ENCODE results near the gene MYRIP. TPM values are rescaled to one million over a fixed set of nuclear protein-coding genes. Genes with fewer than 3 reads are reported as not detected.
"Not testable (repeated sequence)": the region's sequence is repeated elsewhere in the genome, so short reads cannot be mapped to it uniquely, and the experiment has no call there.

The MYRIP gene
- total RNA-seq, 3 donors from 2014 or later (not counting 1 experiment from before 2014, with no cell fraction given) = not detected

DNA sequence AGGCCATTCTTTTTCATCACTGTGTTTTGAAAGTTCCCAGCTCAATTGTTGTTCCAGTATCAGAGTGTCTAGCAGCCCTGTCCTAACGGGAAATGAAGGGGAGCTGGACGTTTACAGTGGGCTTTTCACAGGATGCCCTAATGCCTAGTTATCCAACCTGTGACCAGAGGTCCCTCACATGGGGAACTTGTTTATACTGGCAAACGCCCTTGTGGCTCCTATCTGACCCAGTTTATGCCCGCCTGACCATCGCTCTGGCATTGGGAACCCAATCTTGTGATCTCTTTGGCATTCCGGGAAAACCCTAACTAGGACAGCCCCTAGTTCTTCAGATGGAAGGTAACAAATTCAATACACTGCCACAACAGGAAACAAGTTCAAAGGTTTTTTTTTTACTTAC, 14.5 kb upstream of the MYRIP start:
- WGBS (ENCODE audit: insufficient coverage) = 76% methylated on average over 6 of the region's 6 CpGs

GRCh38 chr3:39801216-39801615, 8.2 kb upstream of the MYRIP start:
- no peak for TF ChIP-seq CTCF (IDR thresholded peaks at IDR 0.05)
- Mint-ChIP-seq H3K36me3 (peaks cover 6% of the 10 kb centered on the region), H3K4me3 (no peak overlapping the region), H3K27me3 (ENCODE audit: low read depth in 2 of 2) (peaks cover 5 to 9% of the 10 kb centered on the region in 2 donors), H3K9me3 (peaks cover 3% of the 10 kb centered on the region in 2 donors), H3K4me1 (no peaks in the 10 kb centered on the region), H3K27ac (no peak overlapping the region)
- Histone ChIP-seq H3K27ac (ENCODE audit: low read length) (no peak overlapping the region), H3K4me1 (ENCODE audit: control insufficient read depth, insufficient read depth, low read length) (no peaks in the 10 kb centered on the region), H3K4me3 (ENCODE audit: low read length) (no peak overlapping the region), H3K27me3 (ENCODE audit: control insufficient read depth, insufficient read depth, low read length) (peaks cover 2% of the 10 kb centered on the region), H3K9me3 (ENCODE audit: control insufficient read depth, insufficient read depth, low read length) (no peaks in the 10 kb centered on the region), H3K36me3 (ENCODE audit: control insufficient read depth, insufficient read depth, low read length) (no peaks in the 10 kb centered on the region)
- DNase-seq = no peak
- intact Hi-C loops (cut with micrococcal nuclease) = no loop called here
- no peak for ATAC-seq

More for the DNA sequence above, 14.5 kb upstream of the MYRIP start:
- H3K9me3 ChIP-seq (ENCODE audit: control insufficient read depth, insufficient read depth, low read length) = no peaks in the 10 kb centered on the region
- intact Hi-C loops (cut with micrococcal nuclease) = no loop called here
- DNase-seq (no peak), ATAC-seq (no peak)
- H3K4me3 Mint-ChIP-seq = no peak overlapping the region
- H3K27me3 Mint-ChIP-seq (ENCODE audit: low read depth in 2 of 2) = peaks cover 8 to 10% of the 10 kb centered on the region in 2 donors
- no peak overlapping the region for H3K27ac ChIP-seq (ENCODE audit: low read length)
- no peaks in the 10 kb centered on the region for H3K4me1 ChIP-seq (ENCODE audit: control insufficient read depth, insufficient read depth, low read length)
- H3K27me3 ChIP-seq (ENCODE audit: control insufficient read depth, insufficient read depth, low read length) = no peaks in the 10 kb centered on the region
- TF ChIP-seq CTCF (IDR thresholded peaks at IDR 0.05) = no peak
- no peak overlapping the region for H3K4me3 ChIP-seq (ENCODE audit: low read length)
- no peaks in the 10 kb centered on the region for H3K36me3 Mint-ChIP-seq
- no peak overlapping the region for H3K27ac Mint-ChIP-seq
- H3K4me1 Mint-ChIP-seq = no peaks in the 10 kb centered on the region
- H3K9me3 Mint-ChIP-seq = no peaks in the 10 kb centered on the region
- no peaks in the 10 kb centered on the region for H3K36me3 ChIP-seq (ENCODE audit: control insufficient read depth, insufficient read depth, low read length)

- intact Hi-C loops (cut with micrococcal nuclease); H3K4me3 ChIP-seq (ENCODE audit: low read length); H3K4me1 Mint-ChIP-seq; H3K9me3 Mint-ChIP-seq; H3K9me3 ChIP-seq (ENCODE audit: control insufficient read depth, insufficient read depth, low read length); DNase-seq; ATAC-seq; H3K27ac ChIP-seq (ENCODE audit: low read length); H3K27ac Mint-ChIP-seq; H3K36me3 Mint-ChIP-seq; H3K4me1 ChIP-seq (ENCODE audit: control insufficient read depth, insufficient read depth, low read length); H3K36me3 ChIP-seq (ENCODE audit: control insufficient read depth, insufficient read depth, low read length); H3K4me3 Mint-ChIP-seq; H3K27me3 ChIP-seq (ENCODE audit: control insufficient read depth, insufficient read depth, low read length): not testable (repeated sequence)
- H3K27me3 Mint-ChIP-seq (ENCODE audit: low read depth in 2 of 2) = peaks cover 9 to 18% of the 10 kb centered on the region in 2 donors
- 85% methylated on average over 3 of the region's 3 CpGs for WGBS (ENCODE audit: insufficient coverage)
These were observed 6.9 kb upstream of the MYRIP start for GRCh38 chr3:39802486-39802885.

DNA sequence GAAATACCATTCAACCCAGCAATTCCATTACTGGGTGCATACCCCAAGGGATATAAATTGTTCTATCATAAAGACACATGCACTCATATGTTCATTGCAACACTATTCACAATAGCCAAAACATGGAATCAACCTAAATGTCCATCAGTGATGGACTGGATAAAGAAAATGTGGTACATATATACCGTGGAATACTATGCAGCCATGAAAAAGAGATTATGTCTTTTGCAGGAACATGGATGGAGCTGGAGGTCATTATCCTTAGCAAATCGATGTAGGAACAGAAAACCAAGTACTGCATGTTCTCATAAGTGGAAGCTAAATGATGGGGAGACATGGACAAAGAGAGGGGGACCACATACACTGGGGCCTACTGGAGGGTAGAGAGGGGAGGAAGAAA, 5.5 kb upstream of the MYRIP start:
- H3K27ac ChIP-seq (ENCODE audit: low read length) = no peak overlapping the region
- Mint-ChIP-seq H3K4me1 (peaks cover 5% of the 10 kb centered on the region in 2 donors), H3K27ac (no peak overlapping the region), H3K9me3 (peaks cover 3% of the 10 kb centered on the region in 2 donors), H3K27me3 (ENCODE audit: low read depth in 2 of 2) (peaks cover 23 to 32% of the 10 kb centered on the region in 2 donors), H3K36me3 (peaks cover 13% of the 10 kb centered on the region), H3K4me3 (no peak overlapping the region)
- intact Hi-C loops (cut with micrococcal nuclease) = no loop called here
- no peaks in the 10 kb centered on the region for H3K9me3 ChIP-seq (ENCODE audit: control insufficient read depth, insufficient read depth, low read length)
- DNase-seq (no peak), ATAC-seq (no peak)
- no peak overlapping the region for H3K4me3 ChIP-seq (ENCODE audit: low read length)
- no peak for TF ChIP-seq CTCF (IDR thresholded peaks at IDR 0.05)
- WGBS (ENCODE audit: insufficient coverage) = 74% methylated on average over 2 of the region's 2 CpGs
- H3K36me3 ChIP-seq (ENCODE audit: control insufficient read depth, insufficient read depth, low read length) = no peaks in the 10 kb centered on the region
- peaks cover 8% of the 10 kb centered on the region for H3K27me3 ChIP-seq (ENCODE audit: control insufficient read depth, insufficient read depth, low read length)
- H3K4me1 ChIP-seq (ENCODE audit: control insufficient read depth, insufficient read depth, low read length) = no peaks in the 10 kb centered on the region
